Measurements from ENCODE around the gene XPR1.
"Not testable (repeated sequence)": the region's sequence is repeated elsewhere in the genome, so short reads cannot be mapped to it uniquely, and the experiment has no call there.

The XPR1 gene

GRCh38 chr1:180644526-180645192 lies 12.8 kb downstream of the XPR1 start:
- no peak for DNase-seq (ENCODE audit: low spot score)

DNA sequence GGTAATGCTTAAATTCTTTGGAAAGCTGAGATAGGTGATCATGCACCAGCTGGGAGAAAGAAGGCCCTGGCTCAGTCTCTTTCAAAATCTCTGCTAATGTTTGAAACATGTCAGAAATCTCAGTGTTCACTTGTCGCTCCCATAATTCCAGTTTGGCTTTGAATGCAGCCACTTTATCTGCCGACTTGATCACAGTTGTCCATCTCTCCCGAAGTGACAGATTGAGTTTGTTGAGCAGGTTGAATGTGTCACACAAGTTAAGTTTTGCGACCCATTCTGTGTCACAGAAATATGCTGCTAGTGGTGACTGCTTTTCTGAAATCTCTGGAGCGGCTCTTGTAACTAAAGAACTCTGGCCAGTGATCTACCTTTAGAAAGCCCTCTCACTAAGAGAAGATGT lies 13.4 kb downstream of the XPR1 start:
- not testable (repeated sequence) for DNase-seq (ENCODE audit: low spot score)

- DNase-seq (ENCODE audit: low spot score): no peak
Measured at GRCh38 chr1:180646093-180646492, 14.3 kb downstream of the XPR1 start.

DNA sequence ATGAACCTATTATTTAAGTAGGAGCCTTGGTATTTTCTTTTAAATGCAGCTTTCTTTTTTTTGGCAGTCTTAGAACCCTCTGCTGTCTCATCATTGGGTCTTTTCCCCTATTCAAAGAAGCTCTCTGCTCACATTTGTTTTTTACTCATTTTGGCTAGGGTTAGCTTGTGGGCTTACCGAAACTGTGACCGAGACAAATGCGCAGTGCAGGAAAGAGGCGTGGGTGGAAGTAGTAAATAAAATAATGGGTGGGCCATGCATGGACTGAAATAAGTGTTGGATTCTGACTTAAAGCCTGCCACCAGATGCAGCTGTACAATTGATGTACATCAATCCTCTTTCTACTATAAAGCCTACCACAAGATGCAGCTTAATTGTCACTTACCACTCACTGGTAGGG lies 14.7 kb downstream of the XPR1 start:
- DNase-seq (ENCODE audit: low spot score): no peak

DNA sequence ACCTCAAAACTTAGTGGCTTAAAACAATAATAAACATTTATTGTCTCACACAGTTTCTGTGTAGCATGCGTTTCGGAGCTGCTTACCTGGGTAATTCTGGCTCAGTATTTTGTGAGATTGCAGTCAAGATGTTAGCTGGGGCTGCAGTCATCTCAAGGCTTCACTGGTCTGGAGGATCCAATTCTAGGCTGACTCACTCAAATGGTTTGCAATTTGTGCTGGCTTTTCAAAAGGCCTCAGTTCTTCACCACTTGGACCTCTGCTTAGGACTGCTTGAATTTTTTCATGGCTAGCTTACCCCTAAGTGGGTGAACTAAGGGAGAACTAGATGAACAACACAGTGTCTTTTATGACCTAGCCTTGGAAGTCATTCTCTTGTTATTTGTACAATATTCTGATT lies 21.0 kb downstream of the XPR1 start:
- DNase-seq (ENCODE audit: low spot score): no peak

DNA sequence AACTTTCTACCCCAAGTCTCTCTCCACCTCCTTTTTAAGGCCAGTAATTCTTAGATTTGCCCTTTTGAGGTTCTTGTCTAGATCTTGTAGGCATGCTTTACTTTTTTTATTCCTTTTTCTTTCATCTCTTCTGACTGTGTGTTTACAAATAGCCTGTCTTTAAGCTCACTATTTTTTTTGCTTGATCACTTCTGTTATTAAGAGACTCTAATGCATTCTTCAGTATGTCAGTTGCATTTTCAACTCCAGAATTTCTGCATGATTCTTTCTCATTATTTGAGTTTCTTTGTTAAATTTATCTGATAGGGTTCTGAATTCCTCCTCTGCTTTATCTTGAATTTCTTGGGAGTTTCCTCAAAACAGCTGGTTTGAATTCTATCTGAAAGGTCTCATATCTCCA lies 30.9 kb downstream of the XPR1 start:
- DNase-seq (ENCODE audit: low spot score): no peak

GRCh38 chr1:180670681-180671080 lies 38.9 kb downstream of the XPR1 start:
- no peak for DNase-seq (ENCODE audit: low spot score)

DNA sequence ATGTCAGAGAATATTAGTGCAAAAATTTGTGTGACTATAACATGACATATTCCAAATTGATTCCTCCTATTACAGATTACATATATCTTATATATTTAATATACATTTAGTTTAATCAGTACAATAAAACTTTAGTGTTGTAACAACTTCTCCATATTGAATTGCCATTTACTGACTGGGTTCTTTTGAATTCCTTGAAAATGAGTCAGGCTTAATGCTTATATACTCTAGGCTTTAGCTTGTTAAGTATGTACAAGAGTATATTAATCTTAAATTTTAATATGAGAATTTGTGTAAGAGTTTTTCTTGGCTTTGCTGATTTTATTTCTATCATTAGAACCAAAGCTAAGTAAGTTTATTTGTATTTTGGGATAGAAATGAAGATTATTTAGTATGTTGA lies 40.3 kb downstream of the XPR1 start:
- no peak for DNase-seq (ENCODE audit: low spot score)

- DNase-seq (ENCODE audit: low spot score): no peak
Measured at GRCh38 chr1:180672505-180672904, 40.7 kb downstream of the XPR1 start.

DNA sequence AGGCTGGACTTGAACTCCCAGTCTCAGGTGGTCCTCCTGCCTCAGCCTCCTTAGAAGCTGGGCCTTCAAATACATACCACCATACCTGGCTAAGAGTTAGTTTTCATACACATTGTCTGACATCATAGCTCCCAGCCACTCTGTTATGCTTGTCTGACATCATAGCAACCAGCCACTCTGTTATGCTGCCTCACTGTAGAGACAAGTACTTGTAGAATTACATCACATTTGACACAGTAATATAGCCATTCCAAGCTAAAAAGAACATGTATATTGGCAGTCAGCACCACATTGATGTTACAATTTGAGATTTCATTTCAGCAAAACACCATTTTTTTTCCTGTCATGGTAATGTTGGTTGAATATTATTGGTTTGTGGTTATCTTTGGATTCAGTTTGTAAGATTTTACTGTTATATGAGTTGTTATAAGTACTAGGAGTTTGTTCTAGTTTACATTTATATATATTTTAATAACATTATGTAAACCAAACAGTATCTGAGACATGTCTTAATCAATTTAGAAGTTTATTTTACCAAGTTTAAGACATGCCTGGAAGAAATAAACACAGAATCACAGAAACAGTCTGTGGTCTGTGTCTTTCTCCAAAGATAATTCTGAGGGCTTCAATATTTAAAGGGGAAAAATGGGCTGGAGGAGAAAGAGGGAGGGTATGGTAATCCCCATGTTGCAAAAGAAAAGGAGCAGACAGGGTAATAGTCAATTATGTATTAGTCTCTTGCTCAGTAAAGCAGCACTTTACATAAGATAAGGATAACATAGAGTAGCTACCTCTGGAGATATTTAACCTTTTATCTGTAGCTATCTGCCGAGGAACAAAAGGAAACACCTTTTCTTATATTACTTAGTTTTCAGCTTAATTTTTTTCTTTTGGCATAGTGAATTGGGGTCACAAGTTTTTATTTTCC lies 43.0 kb downstream of the XPR1 start:
- DNase-seq (ENCODE audit: low spot score): no peak

DNA sequence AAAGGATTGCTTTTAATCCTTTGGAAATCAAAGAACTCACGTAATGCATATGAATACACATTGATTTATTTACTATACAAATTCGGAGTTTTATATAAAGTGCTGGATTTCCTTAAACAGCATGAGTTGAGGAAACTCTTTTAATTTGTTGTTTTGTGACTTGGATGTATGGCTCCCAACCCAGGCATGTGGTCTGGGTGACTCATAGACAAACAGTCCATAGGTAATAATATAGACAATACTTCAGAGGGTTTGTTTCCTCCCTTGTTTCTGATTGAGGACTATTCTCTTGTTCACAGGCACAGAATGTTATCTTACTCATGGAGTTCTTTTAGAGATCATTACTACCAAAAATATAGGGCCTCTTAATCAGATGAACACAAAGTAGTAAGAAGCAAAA lies 43.8 kb downstream of the XPR1 start:
- DNase-seq (ENCODE audit: low spot score): no peak

DNA sequence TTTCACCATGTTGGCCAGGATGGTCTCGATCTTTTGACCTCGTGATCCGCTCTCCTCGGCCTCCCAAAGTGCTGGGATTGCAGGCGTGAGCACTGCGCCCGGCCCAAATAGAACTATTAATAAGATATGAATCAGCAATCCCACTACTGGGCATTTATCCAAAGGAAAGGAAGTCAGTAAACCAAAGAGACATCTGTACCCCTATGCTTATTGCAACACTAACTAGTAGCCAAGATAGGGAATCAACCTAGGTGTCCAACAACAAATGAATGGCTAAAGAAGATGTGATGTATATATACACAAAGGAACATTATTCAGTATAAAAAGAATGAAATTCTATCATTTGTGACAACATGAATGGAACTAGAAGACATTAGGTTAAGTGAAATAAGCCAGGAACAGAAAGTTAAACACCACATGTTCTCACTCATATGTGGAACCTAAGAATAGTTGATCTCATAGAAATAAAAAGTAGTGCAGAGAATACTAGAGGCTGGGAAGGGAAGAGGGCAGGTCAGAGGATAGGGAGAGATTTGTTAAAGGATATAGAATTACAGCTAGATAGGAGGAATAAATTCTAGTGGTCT lies 48.8 kb downstream of the XPR1 start:
- DNase-seq (ENCODE audit: low spot score): no peak

DNA sequence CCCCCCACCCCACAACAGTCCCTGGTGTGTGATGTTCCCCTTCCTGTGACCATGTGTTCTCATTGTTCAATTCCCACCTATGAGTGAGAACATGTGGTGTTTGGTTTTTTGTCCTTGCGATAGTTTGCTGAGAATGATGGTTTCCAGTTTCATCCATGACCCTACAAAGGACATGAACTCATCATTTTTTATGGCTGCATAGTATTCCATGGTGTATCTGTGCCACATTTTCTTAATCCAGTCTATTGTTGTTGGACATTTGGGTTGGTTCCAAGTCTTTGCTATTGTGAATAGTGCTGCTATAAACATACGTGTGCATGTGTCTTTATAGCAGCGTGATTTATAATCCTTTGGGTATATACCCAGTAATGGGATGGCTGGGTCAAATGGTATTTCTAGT lies 51.3 kb downstream of the XPR1 start:
- not testable (repeated sequence) for DNase-seq (ENCODE audit: low spot score)

DNA sequence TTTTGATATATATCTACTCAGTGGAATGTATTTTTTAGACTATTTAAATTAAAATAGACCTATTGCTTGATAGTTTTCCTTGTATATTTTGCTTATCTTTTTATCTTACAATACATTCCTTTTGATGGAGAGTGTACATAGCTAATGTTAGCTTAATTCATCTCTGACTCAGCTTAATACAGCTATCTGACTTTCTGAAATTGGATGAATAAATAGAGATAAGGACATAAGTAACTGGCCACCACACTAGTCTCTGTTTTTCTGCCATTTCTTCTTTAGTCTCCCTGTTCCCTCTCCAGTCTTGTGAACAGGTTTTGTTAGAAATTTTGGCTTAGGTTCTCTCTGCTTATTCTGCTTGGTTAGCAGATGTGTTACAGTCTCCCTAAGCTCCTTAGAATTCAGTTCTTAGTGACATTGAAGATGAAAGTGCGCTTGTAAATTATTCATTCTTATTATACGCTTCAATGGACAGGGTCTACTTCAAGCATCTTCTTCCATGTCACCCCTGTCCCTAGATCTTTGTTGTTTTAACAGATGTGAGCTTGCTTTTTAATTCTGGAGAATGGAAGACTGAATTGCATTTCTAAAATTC lies 59.6 kb downstream of the XPR1 start:
- no peak for DNase-seq (ENCODE audit: low spot score)

- DNase-seq (ENCODE audit: low spot score): no peak
Measured at GRCh38 chr1:180693564-180694244, 61.9 kb downstream of the XPR1 start.

DNA sequence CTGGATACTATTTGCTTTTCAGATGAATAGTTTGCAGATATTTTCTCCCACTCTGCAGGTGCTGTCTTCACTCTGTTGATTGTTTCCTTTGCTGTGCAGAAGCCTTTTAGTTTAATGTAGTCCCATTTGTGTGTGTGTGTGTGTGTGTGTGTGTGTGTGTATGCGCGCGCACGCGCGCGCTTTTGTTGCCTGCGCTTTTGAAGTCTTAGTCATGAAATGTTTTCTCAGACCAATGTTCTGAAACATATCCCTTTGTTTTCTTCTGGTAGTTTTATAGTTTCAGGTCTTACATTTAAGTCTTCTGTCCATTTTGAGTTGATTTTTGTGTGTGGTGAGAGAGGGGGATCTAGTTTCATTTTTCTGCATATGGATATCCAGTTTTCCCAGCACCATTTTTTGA lies 63.5 kb downstream of the XPR1 start:
- no peak for DNase-seq (ENCODE audit: low spot score)

GRCh38 chr1:180696361-180696760 lies 64.5 kb downstream of the XPR1 start:
- DNase-seq (ENCODE audit: low spot score): no peak

DNA sequence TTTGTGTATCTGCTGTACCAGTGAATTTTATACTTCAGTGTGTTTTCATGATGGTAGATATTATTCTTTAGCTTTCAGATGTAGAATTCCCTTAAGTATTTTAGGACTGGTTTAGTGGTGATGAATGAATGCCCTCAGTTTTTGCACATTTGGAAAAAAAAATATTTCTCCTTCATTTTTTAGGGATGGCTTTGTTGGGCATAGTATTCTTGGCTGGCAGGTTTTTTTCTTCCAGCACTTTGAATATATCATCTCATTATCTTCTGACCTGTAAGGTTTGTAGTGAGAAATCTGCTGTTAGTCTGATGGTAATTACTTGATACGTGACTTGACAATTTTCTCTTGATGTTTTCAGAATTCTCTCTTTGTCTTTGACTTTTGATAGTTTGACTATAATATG lies 66.8 kb downstream of the XPR1 start:
- no peak for DNase-seq (ENCODE audit: low spot score)

DNA sequence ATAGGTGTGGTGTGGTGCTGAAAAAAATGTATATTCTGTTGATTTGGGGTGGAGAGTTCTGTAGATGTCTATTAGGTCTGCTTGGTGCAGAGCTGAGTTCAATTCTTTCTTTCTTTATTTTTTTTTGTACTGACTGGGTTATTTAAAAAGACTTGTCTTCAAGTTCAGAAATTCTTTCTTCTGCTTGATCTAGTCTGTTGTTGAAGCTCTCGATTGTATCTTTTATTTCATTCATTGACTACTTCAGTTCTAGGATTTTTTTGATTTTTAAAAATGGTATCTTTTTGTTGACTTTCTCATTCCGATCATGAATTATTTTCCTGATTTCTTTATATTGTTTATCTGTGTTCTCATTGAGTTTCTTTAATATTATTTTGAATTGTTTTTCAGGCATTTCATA lies 70.6 kb downstream of the XPR1 start:
- not testable (repeated sequence) for DNase-seq (ENCODE audit: low spot score)

DNA sequence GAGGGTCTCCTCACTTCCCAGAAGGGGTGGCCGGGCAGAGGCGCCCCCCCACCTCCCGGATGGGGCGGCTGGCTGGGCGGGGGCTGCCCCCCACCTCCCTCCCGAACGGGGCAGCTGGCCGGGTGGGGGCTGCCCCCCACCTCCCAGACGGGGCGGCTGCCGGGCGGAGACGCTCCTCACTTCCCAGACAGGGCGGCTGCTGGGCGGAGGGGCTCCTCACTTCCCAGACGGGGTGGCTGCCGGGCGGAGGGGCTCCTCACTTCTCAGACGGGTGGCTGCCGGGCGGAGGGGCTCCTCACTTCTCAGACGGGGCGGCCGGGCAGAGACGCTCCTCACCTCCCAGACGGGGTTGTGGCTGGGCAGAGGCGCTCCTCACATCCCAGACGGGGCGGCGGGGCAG lies 78.9 kb downstream of the XPR1 start:
- not testable (repeated sequence) for DNase-seq (ENCODE audit: low spot score)

DNA sequence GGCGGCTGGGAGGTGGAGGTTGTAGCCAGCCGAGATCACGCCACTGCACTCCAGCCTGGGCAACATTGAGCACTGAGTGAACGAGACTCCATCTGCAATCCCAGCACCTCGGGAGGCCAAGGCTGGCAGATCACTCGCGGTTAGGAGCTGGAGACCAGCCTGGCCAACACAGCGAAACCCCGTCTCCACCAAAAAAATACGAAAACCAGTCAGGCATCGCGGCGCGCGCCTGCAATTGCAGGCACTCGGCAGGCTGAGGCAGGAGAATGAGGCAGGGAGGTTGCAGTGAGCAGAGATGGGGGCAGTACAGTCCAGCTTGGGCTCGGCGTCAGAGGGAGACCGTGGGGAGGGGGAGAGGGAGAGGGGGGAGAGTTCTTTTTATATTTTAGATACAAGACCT lies 79.4 kb downstream of the XPR1 start:
- DNase-seq (ENCODE audit: low spot score): not testable (repeated sequence)

GRCh38 chr1:180720753-180721152 lies 88.9 kb downstream of the XPR1 start:
- no peak for DNase-seq (ENCODE audit: low spot score)
